ENCODE measurements around the gene SLC37A1.

The SLC37A1 gene

GRCh38 chr21:42574234-42575027 lies 60.8 kb downstream of the SLC37A1 start:
- no peak overlapping the region for H3K27ac ChIP-seq (replicated peaks)
- DNase-seq (ENCODE audit: low read depth in 1 of 2, low spot score in 1 of 2) = no peak
- TF ChIP-seq GABPA (IDR thresholded peaks at IDR 0.05; ENCODE audit: low read depth) (no peak), CTCF (IDR thresholded peaks at IDR 0.05; ENCODE audit: insufficient read depth, low read length) (no peak), SPI1 (IDR thresholded peaks at IDR 0.05; ENCODE audit: borderline replicate concordance, low read depth) (no peak), POLR2AphosphoS5 (IDR thresholded peaks at IDR 0.05; ENCODE audit: low read depth) (no peak)
- TF ChIP-seq, protein P1, sequence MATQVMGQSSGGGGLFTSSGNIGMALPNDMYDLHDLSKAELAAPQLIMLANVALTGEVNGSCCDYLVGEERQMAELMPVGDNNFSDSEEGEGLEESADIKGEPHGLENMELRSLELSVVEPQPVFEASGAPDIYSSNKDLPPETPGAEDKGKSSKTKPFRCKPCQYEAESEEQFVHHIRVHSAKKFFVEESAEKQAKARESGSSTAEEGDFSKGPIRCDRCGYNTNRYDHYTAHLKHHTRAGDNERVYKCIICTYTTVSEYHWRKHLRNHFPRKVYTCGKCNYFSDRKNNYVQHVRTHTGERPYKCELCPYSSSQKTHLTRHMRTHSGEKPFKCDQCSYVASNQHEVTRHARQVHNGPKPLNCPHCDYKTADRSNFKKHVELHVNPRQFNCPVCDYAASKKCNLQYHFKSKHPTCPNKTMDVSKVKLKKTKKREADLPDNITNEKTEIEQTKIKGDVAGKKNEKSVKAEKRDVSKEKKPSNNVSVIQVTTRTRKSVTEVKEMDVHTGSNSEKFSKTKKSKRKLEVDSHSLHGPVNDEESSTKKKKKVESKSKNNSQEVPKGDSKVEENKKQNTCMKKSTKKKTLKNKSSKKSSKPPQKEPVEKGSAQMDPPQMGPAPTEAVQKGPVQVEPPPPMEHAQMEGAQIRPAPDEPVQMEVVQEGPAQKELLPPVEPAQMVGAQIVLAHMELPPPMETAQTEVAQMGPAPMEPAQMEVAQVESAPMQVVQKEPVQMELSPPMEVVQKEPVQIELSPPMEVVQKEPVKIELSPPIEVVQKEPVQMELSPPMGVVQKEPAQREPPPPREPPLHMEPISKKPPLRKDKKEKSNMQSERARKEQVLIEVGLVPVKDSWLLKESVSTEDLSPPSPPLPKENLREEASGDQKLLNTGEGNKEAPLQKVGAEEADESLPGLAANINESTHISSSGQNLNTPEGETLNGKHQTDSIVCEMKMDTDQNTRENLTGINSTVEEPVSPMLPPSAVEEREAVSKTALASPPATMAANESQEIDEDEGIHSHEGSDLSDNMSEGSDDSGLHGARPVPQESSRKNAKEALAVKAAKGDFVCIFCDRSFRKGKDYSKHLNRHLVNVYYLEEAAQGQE (IDR thresholded peaks at IDR 0.05; ENCODE audit: insufficient replicate concordance, low read depth) = no peak
- H3K4me3 ChIP-seq (replicated peaks; ENCODE audit: insufficient read depth, low read length) = no peak overlapping the region
- no peaks in the 10 kb centered on the region for H3K27me3 ChIP-seq (ENCODE audit: insufficient read depth, poor library complexity, severe bottlenecking)

DNA sequence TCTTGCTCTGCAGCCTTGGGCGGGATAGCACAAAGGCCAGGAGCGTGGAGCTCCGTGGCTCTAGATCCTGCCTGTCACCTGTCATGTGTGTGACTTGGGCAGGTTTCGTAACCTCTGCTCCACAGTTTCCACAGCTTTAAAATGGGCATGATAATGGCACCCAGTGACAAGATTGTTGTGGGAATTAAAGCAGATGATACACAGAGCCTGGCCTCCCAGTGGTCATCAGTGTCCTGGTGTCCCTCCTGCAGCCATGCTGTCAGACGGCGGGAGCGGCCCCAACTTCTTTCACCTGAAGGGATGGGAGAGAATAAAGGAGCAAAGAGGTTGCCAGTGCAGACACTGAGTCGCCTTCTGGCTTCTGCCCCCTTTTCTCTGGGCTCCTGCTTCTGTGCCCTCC lies 61.5 kb downstream of the SLC37A1 start:
- DNase-seq (ENCODE audit: low read depth in 1 of 2, low spot score in 1 of 2) = no peak
- Histone ChIP-seq H3K27ac (replicated peaks) (no peak overlapping the region), H3K27me3 (ENCODE audit: insufficient read depth, poor library complexity, severe bottlenecking) (no peaks in the 10 kb centered on the region), H3K4me3 (replicated peaks; ENCODE audit: insufficient read depth, low read length) (no peak overlapping the region)
- TF ChIP-seq SPI1 (IDR thresholded peaks at IDR 0.05; ENCODE audit: borderline replicate concordance, low read depth) (no peak), GABPA (IDR thresholded peaks at IDR 0.05; ENCODE audit: low read depth) (no peak), CTCF (IDR thresholded peaks at IDR 0.05; ENCODE audit: insufficient read depth, low read length) (no peak), POLR2AphosphoS5 (IDR thresholded peaks at IDR 0.05; ENCODE audit: low read depth) (no peak)
- TF ChIP-seq, protein P1 (IDR thresholded peaks at IDR 0.05; ENCODE audit: insufficient replicate concordance, low read depth) = no peak

DNA sequence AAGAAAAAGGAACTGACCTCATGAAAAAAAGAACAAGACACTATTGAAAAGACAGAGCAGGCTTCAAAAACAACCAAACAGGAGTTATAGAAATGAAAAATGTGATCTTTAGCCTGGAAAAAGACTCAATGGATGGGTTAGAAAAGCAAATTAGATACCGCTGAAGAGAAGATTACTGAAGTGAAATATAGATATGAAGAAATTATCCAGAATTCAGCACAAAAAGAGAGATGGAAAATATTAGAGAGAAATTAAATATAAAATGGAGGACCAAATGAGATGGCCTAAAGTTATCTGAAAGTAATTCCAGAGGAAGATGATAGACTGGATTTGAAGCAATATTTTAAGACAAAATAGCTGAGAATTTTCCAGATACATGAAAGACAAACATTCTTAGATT lies 63.0 kb downstream of the SLC37A1 start:
- Histone ChIP-seq H3K27ac (replicated peaks) (no peak overlapping the region), H3K27me3 (ENCODE audit: insufficient read depth, poor library complexity, severe bottlenecking) (no peaks in the 10 kb centered on the region), H3K4me3 (replicated peaks; ENCODE audit: insufficient read depth, low read length) (no peak overlapping the region)
- DNase-seq (ENCODE audit: low read depth in 1 of 2, low spot score in 1 of 2) = no peak
- TF ChIP-seq SPI1 (IDR thresholded peaks at IDR 0.05; ENCODE audit: borderline replicate concordance, low read depth) (no peak), CTCF (IDR thresholded peaks at IDR 0.05; ENCODE audit: insufficient read depth, low read length) (no peak), POLR2AphosphoS5 (IDR thresholded peaks at IDR 0.05; ENCODE audit: low read depth) (no peak), GABPA (IDR thresholded peaks at IDR 0.05; ENCODE audit: low read depth) (no peak)
- TF ChIP-seq, protein P1 (IDR thresholded peaks at IDR 0.05; ENCODE audit: insufficient replicate concordance, low read depth) = no peak
